Endodermal cell (in vitro differentiated cells): ENCODE results near the gene CBFA2T2. TPM values are rescaled to one million over a fixed set of nuclear protein-coding genes. Genes with fewer than 3 reads are reported as not detected.
A peak's percentile ranks its signal among the peaks of the same experiment; 100 is the strongest.

ENCODE experiments used
- DNase-seq: peaks from one replicate; pipeline ENCODE4 v3.0.0-alpha.2; 2017
- H3K27ac ChIP-seq: 2 replicates; pipeline ENCODE4 v1.5.1; 2013; ENCODE audit warnings: mild to moderate bottlenecking, low read depth, low read length, moderate library complexity
- H3K27me3 ChIP-seq: 2 replicates; pipeline ENCODE4 v1.6.1; 2013; ENCODE audit warnings: mild to moderate bottlenecking, low read length, moderate library complexity; ENCODE audit not compliant: insufficient read depth, control insufficient read depth, poor library complexity, severe bottlenecking
- H3K36me3 ChIP-seq: 2 replicates; pipeline ENCODE4 v1.7.0; 2013; ENCODE audit warnings: mild to moderate bottlenecking, low read length, moderate library complexity; ENCODE audit not compliant: control insufficient read depth, insufficient read depth
- H3K4me1 ChIP-seq: one replicate; pipeline ENCODE4 v1.7.0; 2013; ENCODE audit warnings: low read length; ENCODE audit not compliant: control insufficient read depth, insufficient read depth
- H3K4me3 ChIP-seq: 2 replicates; pipeline ENCODE4 v1.5.1; 2013; ENCODE audit warnings: mild to moderate bottlenecking, low read length, moderate library complexity
- H3K9ac ChIP-seq: 2 replicates; pipeline ENCODE4 v1.6.1; 2013; ENCODE audit warnings: mild to moderate bottlenecking, low read length, moderate library complexity; ENCODE audit not compliant: poor library complexity, severe bottlenecking; ENCODE audit errors: extremely low read depth
- H3K9me3 ChIP-seq: 2 replicates; pipeline ENCODE4 v1.6.1; 2013; ENCODE audit warnings: mild to moderate bottlenecking, low read length, moderate library complexity; ENCODE audit not compliant: control insufficient read depth
- H3K27ac Mint-ChIP-seq: 2 replicates; pipeline ENCODE4 v1.8.0; 2020; ENCODE audit warnings: mixed read lengths
- H3K27me3 Mint-ChIP-seq: 2 replicates; pipeline ENCODE4 v1.8.0; 2021; ENCODE audit warnings: mild to moderate bottlenecking, mixed read lengths; ENCODE audit not compliant: insufficient read depth
- H3K36me3 Mint-ChIP-seq: 2 replicates; pipeline ENCODE4 v1.8.0; 2020; ENCODE audit warnings: low read depth, mixed read lengths
- H3K4me1 Mint-ChIP-seq: 2 replicates; pipeline ENCODE4 v1.8.0; 2020; ENCODE audit warnings: mixed read lengths
- H3K4me3 Mint-ChIP-seq: 2 replicates; pipeline ENCODE4 v1.8.0; 2020; ENCODE audit warnings: mild to moderate bottlenecking, moderate library complexity, mixed read lengths
- H3K9me3 Mint-ChIP-seq: 2 replicates; pipeline ENCODE4 v1.8.0; 2020; ENCODE audit warnings: mild to moderate bottlenecking, mixed read lengths
- CTCF ChIP-seq: fragments of 200-600 bp; sonication (generic); conservative IDR thresholded peaks from 2 replicates; pipeline ENCODE4 v1.5.0; 2021; ENCODE audit warnings: antibody characterized with exemption, mild to moderate bottlenecking
- WGBS, 2 experiments: methylation state at CpG; one replicate each; pipeline versions ENCODE4 v1.1.5 to v1.1.7; 2013; ENCODE audit warnings: missing lambda C conversion rate in 2 of 2, mixed read lengths in 1 of 2; ENCODE audit not compliant: insufficient coverage in 1 of 2, insufficient read length in 1 of 2; 5-methylcytosine and 5-hydroxymethylcytosine counted together
- total RNA-seq, 2 donors: library from RNA; stranded (reverse); fragmentation: NEBNext Ultra II Directional in 1 of 2; extraction: Animal tissue kit (Norgen Biotek cat#: 25700) in 1 of 2; gene quantifications; 2 replicates in 1 of 2; 3 replicates in 1 of 2; pipeline ENCODE4 v1.2.1, GENCODE V29; 2021

Gene CBFA2T2
- total RNA-seq, 2 donors from 2014 or later = 26.8 to 32.7 TPM

GRCh38 chr20:33669873-33670640 is 180.2 kb downstream of the CBFA2T2 start:
- Histone ChIP-seq H3K36me3 (peaks cover 27% of the 10 kb centered on the region), H3K4me3 (no peak overlapping the region), H3K9ac (no peak overlapping the region), H3K27ac (no peak overlapping the region), H3K9me3 (no peaks in the 10 kb centered on the region), H3K4me1 (peaks cover 13% of the 10 kb centered on the region), H3K27me3 (no peaks in the 10 kb centered on the region)
- peaks cover 44% of the 10 kb centered on the region for H3K36me3 Mint-ChIP-seq
- no peak for TF ChIP-seq CTCF
- no peaks in the 10 kb centered on the region for H3K9me3 Mint-ChIP-seq
- WGBS, 2 experiments = 94 to 98% methylated on average over 11 to 13 of the region's 13 CpGs
- H3K27me3 Mint-ChIP-seq = peaks cover 2% of the 10 kb centered on the region
- no peak overlapping the region for H3K4me3 Mint-ChIP-seq
- H3K27ac Mint-ChIP-seq = peak overlapping the region; percentile 35
- peaks cover 27% of the 10 kb centered on the region for H3K4me1 Mint-ChIP-seq
- no peak for DNase-seq

GRCh38 chr20:33670715-33671499 is 181.0 kb downstream of the CBFA2T2 start:
- H3K9me3 ChIP-seq = no peaks in the 10 kb centered on the region
- peaks cover 2% of the 10 kb centered on the region for H3K27me3 Mint-ChIP-seq
- peaks cover 27% of the 10 kb centered on the region for H3K36me3 ChIP-seq
- H3K4me1 Mint-ChIP-seq = peaks cover 34% of the 10 kb centered on the region
- H3K9ac ChIP-seq = no peak overlapping the region
- no peak overlapping the region for H3K27ac ChIP-seq
- TF ChIP-seq CTCF = no peak
- H3K27me3 ChIP-seq = no peaks in the 10 kb centered on the region
- H3K36me3 Mint-ChIP-seq = peaks cover 45% of the 10 kb centered on the region
- WGBS, 2 experiments = 94 to 100% methylated on average over 6 of the region's 6 CpGs
- H3K4me3 ChIP-seq = no peak overlapping the region
- H3K9me3 Mint-ChIP-seq = no peaks in the 10 kb centered on the region
- H3K4me3 Mint-ChIP-seq = no peak overlapping the region
- H3K27ac Mint-ChIP-seq = no peak overlapping the region
- peaks cover 13% of the 10 kb centered on the region for H3K4me1 ChIP-seq
- no peak for DNase-seq

- Histone ChIP-seq H3K4me3 (no peak overlapping the region), H3K9me3 (no peaks in the 10 kb centered on the region), H3K4me1 (peaks cover 13% of the 10 kb centered on the region), H3K27me3 (no peaks in the 10 kb centered on the region), H3K9ac (no peak overlapping the region), H3K36me3 (peaks cover 27% of the 10 kb centered on the region), H3K27ac (no peak overlapping the region)
- DNase-seq = no peak
- Mint-ChIP-seq H3K27me3 (peaks cover 2% of the 10 kb centered on the region), H3K4me3 (peak overlapping the region; percentile 93), H3K4me1 (peaks cover 30% of the 10 kb centered on the region), H3K36me3 (peaks cover 50% of the 10 kb centered on the region), H3K27ac (no peak overlapping the region), H3K9me3 (no peaks in the 10 kb centered on the region)
- no peak for TF ChIP-seq CTCF
- 91 to 94% methylated on average over 5 to 8 of the region's 8 CpGs for WGBS, 2 experiments
These were observed 181.8 kb downstream of the CBFA2T2 start for GRCh38 chr20:33671573-33672288.
